Body of pancreas (tissue), 4 donors: ENCODE results near the gene DUSP14.

Experiments
- CTCF ChIP-seq, 7 experiments: fragments of 450-650 bp in 4 of 7; fragments of 200-600 bp in 3 of 7; sonication (generic) in 3 of 7; IDR thresholded peaks; one replicate each; pipeline ENCODE4 v1.5.1; 2016 to 2019; ENCODE audit warnings: antibody characterized with exemption in 7 of 7
- POLR2A ChIP-seq, 3 donors: fragments of 450-650 bp; IDR thresholded peaks; one replicate each; pipeline ENCODE4 v1.6.1; 2016; ENCODE audit warnings: antibody characterized with exemption in 3 of 3, mild to moderate bottlenecking in 2 of 3

- TF ChIP-seq POLR2A (IDR thresholded peaks at IDR 0.05) (no peak), CTCF (IDR thresholded peaks at IDR 0.05) (no peak)
These were observed 39.6 kb upstream of the DUSP14 start for GRCh38 chr17:37450112-37450511.
